Measurements from ENCODE around the gene GRM4. TPM values are rescaled to one million over a fixed set of nuclear protein-coding genes. Genes with fewer than 3 reads are reported as not detected.

The GRM4 gene
- total and polyA plus RNA-seq, 2 donors from 2014 or later = not detected

DNA sequence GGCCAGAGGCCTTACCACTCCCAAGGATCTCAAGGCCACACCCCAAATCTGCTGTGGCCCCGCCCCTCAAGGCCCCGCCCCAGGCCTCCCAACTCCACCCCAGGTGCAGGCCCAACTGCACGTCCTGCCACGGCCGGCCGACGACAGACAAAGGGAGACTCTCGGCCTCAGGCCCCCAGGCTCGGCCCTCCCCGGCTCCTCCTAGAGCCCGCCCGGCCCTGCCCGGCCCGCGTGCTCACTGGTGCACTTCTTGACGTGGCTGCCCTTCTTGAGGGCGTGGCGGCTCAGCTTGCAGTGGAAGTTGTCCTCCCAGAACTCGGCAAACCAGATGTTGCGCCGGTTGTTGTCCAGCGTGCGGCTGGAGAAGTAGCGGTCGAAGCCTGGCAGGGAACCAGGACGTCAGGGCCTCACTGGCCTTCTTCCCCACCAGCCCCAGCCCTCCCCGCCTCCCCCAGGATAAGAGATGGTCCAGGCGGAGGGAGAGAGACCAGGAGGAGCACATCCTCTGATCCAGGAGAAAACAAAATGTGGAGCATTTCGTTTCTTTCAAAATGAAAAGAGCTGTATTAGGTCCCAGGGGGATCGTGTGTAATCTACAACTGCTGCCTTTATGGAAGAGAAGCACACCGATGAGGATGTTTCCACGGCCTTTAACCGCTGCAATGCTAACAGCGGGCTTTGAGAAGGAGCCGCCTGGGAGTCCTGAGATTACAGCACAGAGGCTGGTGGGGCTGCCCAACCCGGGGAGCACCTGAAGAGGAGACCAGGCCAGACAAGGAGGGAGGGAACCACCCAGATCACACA lies 89.4 kb downstream of the GRM4 start:
- no peak for TF ChIP-seq CTCF (IDR thresholded peaks at IDR 0.05; ENCODE audit: borderline replicate concordance, extremely low read depth, insufficient read depth)
- DNase-seq (peak; percentile 89 to 95 (median 92)), FAIRE-seq (no peak)
- Histone ChIP-seq H3K27me3 (ENCODE audit: control insufficient read depth, insufficient read depth, low read length) (no peaks in the 10 kb centered on the region), H3K9ac (ENCODE audit: low read length in 3 of 3) (no peak overlapping the region), H3K4me1 (ENCODE audit: control insufficient read depth in 2 of 3, insufficient read depth in 2 of 3, low read depth in 1 of 3, low read length in 3 of 3) (peaks cover 0 to 2% (median 0%) of the 10 kb centered on the region in 3 donors), H3K4me3 (ENCODE audit: low read length in 3 of 3) (no peak overlapping the region), H3K27ac (ENCODE audit: low read depth in 2 of 2, low read length in 2 of 2) (no peak overlapping the region), H3K36me3 (ENCODE audit: control insufficient read depth in 2 of 3, insufficient read depth in 3 of 3, low read length in 3 of 3) (no peaks in the 10 kb centered on the region), H3K9me3 (ENCODE audit: control insufficient read depth in 2 of 3, insufficient read depth in 1 of 3, low read length in 3 of 3) (no peaks in the 10 kb centered on the region)
- intact Hi-C loops (cut with DNase I) = no loop called here

DNA sequence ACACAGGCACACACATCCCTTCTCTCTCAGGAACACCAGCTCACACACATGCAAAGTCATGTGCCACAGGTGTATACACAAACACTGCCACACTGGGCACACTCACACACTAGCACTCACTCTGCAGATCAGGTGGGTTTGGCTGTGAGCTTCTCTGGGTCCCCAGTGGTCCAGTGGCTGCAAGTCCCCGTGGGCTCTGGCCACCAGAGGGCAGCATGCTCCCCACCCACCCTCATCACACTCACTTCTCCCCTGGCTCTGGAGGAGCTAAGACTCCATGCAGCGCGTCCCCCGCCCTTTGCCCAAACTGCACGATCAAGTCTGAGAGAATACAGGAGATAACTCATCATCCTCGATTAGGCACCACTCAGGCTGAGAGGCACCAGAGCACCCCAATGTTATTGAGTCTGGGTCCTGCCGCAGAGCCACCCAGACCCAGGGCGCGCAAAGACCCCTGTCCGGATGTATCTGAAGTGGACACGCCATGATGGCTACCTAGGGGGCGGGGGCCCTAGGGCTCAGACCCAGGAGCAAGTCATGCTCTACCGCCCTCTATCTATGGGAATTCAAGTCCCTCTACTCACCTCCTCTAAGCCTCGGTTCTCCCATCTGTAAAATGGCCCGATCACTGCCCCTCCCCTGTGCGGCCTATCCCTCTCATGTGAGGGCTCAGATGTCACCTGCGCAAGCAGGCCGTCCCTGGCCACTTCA lies 90.5 kb downstream of the GRM4 start:
- FAIRE-seq (no peak), DNase-seq (peak in 4 of 5 donors; percentile 82 to 88 (median 82))
- peak; percentile 41 for TF ChIP-seq CTCF (IDR thresholded peaks at IDR 0.05; ENCODE audit: borderline replicate concordance, extremely low read depth, insufficient read depth)
- H3K36me3 ChIP-seq (ENCODE audit: control insufficient read depth in 2 of 3, insufficient read depth in 3 of 3, low read length in 3 of 3) = no peaks in the 10 kb centered on the region
- H3K9ac ChIP-seq (ENCODE audit: low read length in 3 of 3) = no peak overlapping the region
- no peak overlapping the region for H3K27ac ChIP-seq (ENCODE audit: low read depth in 2 of 2, low read length in 2 of 2)
- no peaks in the 10 kb centered on the region for H3K9me3 ChIP-seq (ENCODE audit: control insufficient read depth in 2 of 3, insufficient read depth in 1 of 3, low read length in 3 of 3)
- no peak overlapping the region for H3K4me3 ChIP-seq (ENCODE audit: low read length in 3 of 3)
- no peaks in the 10 kb centered on the region for H3K27me3 ChIP-seq (ENCODE audit: control insufficient read depth, insufficient read depth, low read length)
- intact Hi-C loops (cut with DNase I) = no loop called here
- H3K4me1 ChIP-seq (ENCODE audit: control insufficient read depth in 2 of 3, insufficient read depth in 2 of 3, low read depth in 1 of 3, low read length in 3 of 3) = peaks cover 0 to 2% (median 0%) of the 10 kb centered on the region in 3 donors

- DNase-seq (no peak), FAIRE-seq (no peak)
- intact Hi-C loops (cut with DNase I) = no loop called here
- Histone ChIP-seq H3K36me3 (ENCODE audit: control insufficient read depth in 2 of 3, insufficient read depth in 3 of 3, low read length in 3 of 3) (no peaks in the 10 kb centered on the region), H3K4me3 (ENCODE audit: low read length in 3 of 3) (no peak overlapping the region), H3K27ac (ENCODE audit: low read depth in 2 of 2, low read length in 2 of 2) (no peak overlapping the region), H3K9ac (ENCODE audit: low read length in 3 of 3) (no peak overlapping the region), H3K27me3 (ENCODE audit: control insufficient read depth, insufficient read depth, low read length) (no peaks in the 10 kb centered on the region), H3K9me3 (ENCODE audit: control insufficient read depth in 2 of 3, insufficient read depth in 1 of 3, low read length in 3 of 3) (no peaks in the 10 kb centered on the region), H3K4me1 (ENCODE audit: control insufficient read depth in 2 of 3, insufficient read depth in 2 of 3, low read depth in 1 of 3, low read length in 3 of 3) (peaks cover 0 to 2% (median 0%) of the 10 kb centered on the region in 3 donors)
- TF ChIP-seq CTCF (IDR thresholded peaks at IDR 0.05; ENCODE audit: borderline replicate concordance, extremely low read depth, insufficient read depth) = no peak
These were observed 92.2 kb downstream of the GRM4 start for GRCh38 chr6:34053721-34054120.
